SK-N-SH (cell line): Measurements from ENCODE around the gene ASIC3. TPM values are rescaled to one million over a fixed set of nuclear protein-coding genes. Genes with fewer than 3 reads are reported as not detected.

Source experiments
- CTCF ChIA-PET: fragments of 300-600, 350-600 bp; formaldehyde crosslinking; extraction: SDS; loops from one replicate; lab custom pipeline; 2021; lab: Yijun Ruan, JAX
- POLR2A ChIA-PET: fragments of 350-600 bp; sonication (Branson Sonifier 250); formaldehyde crosslinking; extraction: SDS; loops from one replicate; lab custom pipeline; 2020; ENCODE audit warnings: antibody characterized with exemption, inconsistent platforms; lab: Yijun Ruan, JAX
- DNase-seq: peaks from one replicate; pipeline ENCODE4 v3.0.0; 2012
- H2AFZ ChIP-seq: fragments of 200-600 bp; sonication (generic); 2 replicates; pipeline ENCODE4 v1.8.1; 2016; ENCODE audit warnings: antibody characterized with exemption, mild to moderate bottlenecking, low read depth
- H3F3A ChIP-seq: fragments of 200-600 bp; sonication (generic); replicated peaks from 2 replicates; pipeline ENCODE3; 2016; ENCODE audit warnings: antibody characterized with exemption, mild to moderate bottlenecking; ENCODE audit not compliant: insufficient read depth
- H3K27ac ChIP-seq, 2 experiments: fragments of 200-500 bp in 1 of 2; fragments of 200-600 bp in 1 of 2; sonication (Bioruptor generic) in 1 of 2; sonication (generic), shearing (Covaris generic) in 1 of 2; 2 replicates each; pipeline versions ENCODE4 v1.5.1 to v1.6.1; 2014 to 2016; ENCODE audit warnings: low read depth in 2 of 2, inconsistent platforms in 1 of 2, low read length in 1 of 2, mild to moderate bottlenecking in 1 of 2, mixed read lengths in 1 of 2
- H3K27me3 ChIP-seq: fragments of 200-600 bp; sonication (generic), shearing (Covaris generic); 2 replicates; pipeline ENCODE4 v1.6.1; 2016; ENCODE audit warnings: mixed run types; ENCODE audit not compliant: insufficient read depth
- H3K36me3 ChIP-seq, 2 experiments: fragments of 200-500 bp in 1 of 2; fragments of 200-600 bp in 1 of 2; sonication (Bioruptor generic) in 1 of 2; sonication (generic) in 1 of 2; replicated peaks in 1 of 2; 2 replicates each; pipeline versions ENCODE3 to v1.5.1; 2014 to 2016; ENCODE audit warnings: low read length in 1 of 2, mild to moderate bottlenecking in 1 of 2; ENCODE audit not compliant: insufficient read depth in 2 of 2, control insufficient read depth in 1 of 2
- H3K4me1 ChIP-seq, 2 experiments: fragments of 200-500 bp in 1 of 2; fragments of 200-600 bp in 1 of 2; sonication (Bioruptor generic) in 1 of 2; sonication (generic), shearing (Covaris generic) in 1 of 2; 2 replicates each; pipeline versions ENCODE4 v1.5.1 to v1.6.1; 2014 to 2016; ENCODE audit warnings: low read depth in 1 of 2, low read length in 1 of 2, mixed run types in 1 of 2; ENCODE audit not compliant: insufficient read depth in 2 of 2, control insufficient read depth in 1 of 2
- H3K4me2 ChIP-seq: fragments of 200-600 bp; sonication (generic), shearing (Covaris generic); 2 replicates; pipeline ENCODE4 v1.6.1; 2017; ENCODE audit warnings: mixed run types
- H3K4me3 ChIP-seq, 2 experiments: fragments of 200-500 bp in 1 of 2; fragments of 200-600 bp in 1 of 2; sonication (Bioruptor generic) in 1 of 2; sonication (generic), shearing (Covaris generic) in 1 of 2; 2 replicates each; pipeline versions ENCODE4 v1.5.1 to v1.8.1; 2014 to 2016; ENCODE audit warnings: low read depth in 2 of 2, inconsistent platforms in 1 of 2, low read length in 1 of 2, mild to moderate bottlenecking in 1 of 2, mixed read lengths in 1 of 2, moderate library complexity in 1 of 2
- H3K79me2 ChIP-seq: fragments of 200-600 bp; sonication (generic); 2 replicates; pipeline ENCODE4 v1.8.1; 2017; ENCODE audit warnings: mild to moderate bottlenecking; ENCODE audit not compliant: insufficient read depth
- H3K9ac ChIP-seq: fragments of 200-600 bp; sonication (generic); 2 replicates; pipeline ENCODE4 v1.6.1; 2017; ENCODE audit warnings: mixed run types
- H3K9me2 ChIP-seq: fragments of 200-600 bp; sonication (generic); 2 replicates; pipeline ENCODE4 v1.6.1; 2017; ENCODE audit warnings: mixed run types
- H3K9me3 ChIP-seq: fragments of 200-600 bp; sonication (generic); 2 replicates; pipeline ENCODE4 v1.6.1; 2017; ENCODE audit warnings: mixed run types, mild to moderate bottlenecking, moderate library complexity
- H4K20me1 ChIP-seq: fragments of 200-600 bp; sonication (generic); 2 replicates; pipeline ENCODE4 v1.6.1; 2017; ENCODE audit warnings: mild to moderate bottlenecking, mixed run types; ENCODE audit not compliant: insufficient read depth
- CTCF ChIP-seq: fragments of 200-600 bp; sonication (generic); IDR thresholded peaks from 2 replicates; pipeline ENCODE4 v1.6.1; 2017; ENCODE audit warnings: antibody characterized with exemption, mild to moderate bottlenecking, moderate library complexity
- ELF1 ChIP-seq: IDR thresholded peaks from 2 replicates; pipeline ENCODE4 v1.4.0; 2012
- EP300 ChIP-seq, 2 experiments: IDR thresholded peaks; 2 replicates each; pipeline versions ENCODE4 v1.4.0 to v1.6.1; 2012; ENCODE audit warnings: borderline replicate concordance in 1 of 2, low read depth in 1 of 2, low read length in 1 of 2
- EZH2phosphoT487 ChIP-seq: fragments of 200-600 bp; sonication (generic); IDR thresholded peaks from 2 replicates; pipeline ENCODE4 v1.6.1; 2017; ENCODE audit warnings: low read depth, mixed run types, mild to moderate bottlenecking, antibody characterized with exemption, moderate library complexity, borderline replicate concordance
- FOSL2 ChIP-seq: IDR thresholded peaks from 2 replicates; pipeline ENCODE4 v1.4.0; 2012; ENCODE audit warnings: low read depth, mild to moderate bottlenecking, moderate library complexity, borderline replicate concordance
- FOXJ3 ChIP-seq: sonication (generic); formaldehyde crosslinking; IDR thresholded peaks from 2 replicates; pipeline ENCODE4 v1.5.1; 2020; ENCODE audit warnings: mild to moderate bottlenecking, missing genetic modification reagents
- GABPA ChIP-seq: IDR thresholded peaks from 2 replicates; pipeline ENCODE4 v1.4.0; 2012; ENCODE audit warnings: low read depth, mild to moderate bottlenecking
- GATA2 ChIP-seq: sonication (generic); formaldehyde crosslinking; IDR thresholded peaks from 2 replicates; pipeline ENCODE4 v1.5.0; 2020; ENCODE audit warnings: mild to moderate bottlenecking, missing genetic modification reagents
- JUND ChIP-seq: IDR thresholded peaks from 2 replicates; pipeline ENCODE4 v1.4.0; 2012
- MEF2A ChIP-seq: IDR thresholded peaks from 2 replicates; pipeline ENCODE4 v1.4.0; 2012; ENCODE audit warnings: low read depth, borderline replicate concordance
- NFIC ChIP-seq: IDR thresholded peaks from 2 replicates; pipeline ENCODE4 v1.4.0; 2012; ENCODE audit warnings: borderline replicate concordance
- PBX3 ChIP-seq: IDR thresholded peaks from 2 replicates; pipeline ENCODE4; 2012
- POLR2AphosphoS5 ChIP-seq: IDR thresholded peaks from 2 replicates; pipeline ENCODE4 v1.6.1; 2012; ENCODE audit warnings: low read depth, low read length
- RCOR1 ChIP-seq: fragments of 150-350 bp; IDR thresholded peaks from 2 replicates; pipeline ENCODE4 v1.6.1; 2017; ENCODE audit warnings: antibody characterized with exemption, low read length
- RFX5 ChIP-seq: IDR thresholded peaks from 2 replicates; pipeline ENCODE4 v1.6.1; 2012; ENCODE audit warnings: mild to moderate bottlenecking, improper control_type of control experiment, low read length
- SIN3A ChIP-seq: IDR thresholded peaks from 2 replicates; pipeline ENCODE4 v1.6.1; 2012; ENCODE audit warnings: low read depth, mild to moderate bottlenecking, low read length, moderate library complexity, borderline replicate concordance
- SMC3 ChIP-seq: IDR thresholded peaks from 2 replicates; pipeline ENCODE4 v1.6.1; 2012; ENCODE audit warnings: low read depth, low read length, improper control_type of control experiment
- TCF12 ChIP-seq: IDR thresholded peaks from 2 replicates; pipeline ENCODE4 v1.4.0; 2012
- WGBS: methylation state at CpG from one replicate; pipeline ENCODE4 v1.1.6; 2017; ENCODE audit warnings: low lambda C conversion rate; 5-methylcytosine and 5-hydroxymethylcytosine counted together
- polyA plus RNA-seq, 3 experiments: library from polyadenylated mRNA; depleted of rRNA; stranded (reverse); fragments of >200 nt; gene quantifications; 2 replicates each; pipeline ENCODE4 v1.2.3, GENCODE V29; 2012
- TF ChIP-seq, protein P1 (sequence below): IDR thresholded peaks from 2 replicates; pipeline ENCODE4 v1.4.0; 2012; ENCODE audit warnings: low read depth
- TF ChIP-seq, protein P2 (sequence below): IDR thresholded peaks from 2 replicates; pipeline ENCODE4 v1.4.0; 2012; ENCODE audit warnings: low read depth, borderline replicate concordance
- TF ChIP-seq, protein P3 (sequence below): IDR thresholded peaks from 2 replicates; pipeline ENCODE4 v1.4.0; 2012; ENCODE audit warnings: low read depth, borderline replicate concordance
- TF ChIP-seq, protein P4 (sequence below): fragments of 150-350 bp; IDR thresholded peaks from 2 replicates; pipeline ENCODE4 v1.6.1; 2016; ENCODE audit warnings: mild to moderate bottlenecking, low read depth, low read length
- TF ChIP-seq, protein P5 (sequence below): fragments of 150-350 bp; IDR thresholded peaks from 2 replicates; pipeline ENCODE4 v1.6.1; 2017; ENCODE audit warnings: antibody characterized with exemption, low read length, low read depth, borderline replicate concordance

The ASIC3 gene
- polyA plus RNA-seq, 1 of the 3 experiments (the other 2 are of a cell fraction) = 4.5 TPM

GRCh38 chr7:151046603-151047573 is 1.4 kb upstream of the ASIC3 start:
- peaks cover 13 to 39% of the 10 kb centered on the region in 2 experiments for H3K4me1 ChIP-seq
- ChIA-PET CTCF (interaction anchor here (0.8 to 3.7 kb wide), 14 partner anchors 10 to 598 kb away, joined by 3 to 21 read pairs (median 4); partner anchors contain the start of genes ABCB8, CDK5 and SLC4A2), POLR2A (interaction anchor here (0.9 to 2.1 kb wide), 2 partner anchors 11 to 19 kb away, joined by 4 to 11 read pairs; partner anchors contain the start of genes ABCB8, CDK5 and SLC4A2)
- H3K79me2 ChIP-seq = no peaks in the 10 kb centered on the region
- H3K4me2 ChIP-seq = peak overlapping the region; percentile 60
- no peak overlapping the region for H2AFZ ChIP-seq
- 28% methylated on average over 13 of the region's 14 CpGs for WGBS
- H3K9ac ChIP-seq = no peak overlapping the region
- no peak overlapping the region for H3K4me3 ChIP-seq
- H3K36me3 ChIP-seq = peaks cover 4 to 18% of the 10 kb centered on the region in 2 experiments
- no peaks in the 10 kb centered on the region for H3K9me2 ChIP-seq
- peak overlapping the region; percentile 61 to 78 for H3K27ac ChIP-seq
- H4K20me1 ChIP-seq = no peaks in the 10 kb centered on the region
- peak; percentile 88 for DNase-seq
- H3K27me3 ChIP-seq = no peaks in the 10 kb centered on the region
- H3F3A ChIP-seq = peaks cover 14% of the 10 kb centered on the region
- no peaks in the 10 kb centered on the region for H3K9me3 ChIP-seq
- TF ChIP-seq, protein P1, sequence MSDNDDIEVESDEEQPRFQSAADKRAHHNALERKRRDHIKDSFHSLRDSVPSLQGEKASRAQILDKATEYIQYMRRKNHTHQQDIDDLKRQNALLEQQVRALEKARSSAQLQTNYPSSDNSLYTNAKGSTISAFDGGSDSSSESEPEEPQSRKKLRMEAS = 0 out of 2 replicates have a peak, but pooled peaks have one; percentile 45
- TF ChIP-seq ELF1 (no peak), JUND (no peak; the same call in 1 of the 2 replicates), POLR2AphosphoS5 (peak; percentile 43; the same call in 1 of the 2 replicates), NFIC (peak; percentile 94), CTCF (no peak), TCF12 (peak; percentile 80; the same call in 1 of the 2 replicates), FOSL2 (peak; percentile 20; the same call in 1 of the 2 replicates), RCOR1 (no peak), SMC3 (no peak; the same call in 1 of the 2 replicates), PBX3 (peak; percentile 89), SIN3A (no peak; the same call in 1 of the 2 replicates), GATA2 (peak; percentile 59), RFX5 (no peak), EZH2phosphoT487 (no peak), EP300 (IDR thresholded peaks at IDR 0.05; ENCODE audit: borderline replicate concordance in 1 of 2, low read depth in 1 of 2, low read length in 1 of 2) (no peak; a peak in 1 of 4 replicates), GABPA (no peak), FOXJ3 (CRISPR knock-in tag) (peak; percentile 27; the same call in 1 of the 2 replicates), MEF2A (no peak)
- TF ChIP-seq, protein P2, sequence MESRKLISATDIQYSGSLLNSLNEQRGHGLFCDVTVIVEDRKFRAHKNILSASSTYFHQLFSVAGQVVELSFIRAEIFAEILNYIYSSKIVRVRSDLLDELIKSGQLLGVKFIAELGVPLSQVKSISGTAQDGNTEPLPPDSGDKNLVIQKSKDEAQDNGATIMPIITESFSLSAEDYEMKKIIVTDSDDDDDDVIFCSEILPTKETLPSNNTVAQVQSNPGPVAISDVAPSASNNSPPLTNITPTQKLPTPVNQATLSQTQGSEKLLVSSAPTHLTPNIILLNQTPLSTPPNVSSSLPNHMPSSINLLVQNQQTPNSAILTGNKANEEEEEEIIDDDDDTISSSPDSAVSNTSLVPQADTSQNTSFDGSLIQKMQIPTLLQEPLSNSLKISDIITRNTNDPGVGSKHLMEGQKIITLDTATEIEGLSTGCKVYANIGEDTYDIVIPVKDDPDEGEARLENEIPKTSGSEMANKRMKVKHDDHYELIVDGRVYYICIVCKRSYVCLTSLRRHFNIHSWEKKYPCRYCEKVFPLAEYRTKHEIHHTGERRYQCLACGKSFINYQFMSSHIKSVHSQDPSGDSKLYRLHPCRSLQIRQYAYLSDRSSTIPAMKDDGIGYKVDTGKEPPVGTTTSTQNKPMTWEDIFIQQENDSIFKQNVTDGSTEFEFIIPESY = no peak
- TF ChIP-seq, protein P3, sequence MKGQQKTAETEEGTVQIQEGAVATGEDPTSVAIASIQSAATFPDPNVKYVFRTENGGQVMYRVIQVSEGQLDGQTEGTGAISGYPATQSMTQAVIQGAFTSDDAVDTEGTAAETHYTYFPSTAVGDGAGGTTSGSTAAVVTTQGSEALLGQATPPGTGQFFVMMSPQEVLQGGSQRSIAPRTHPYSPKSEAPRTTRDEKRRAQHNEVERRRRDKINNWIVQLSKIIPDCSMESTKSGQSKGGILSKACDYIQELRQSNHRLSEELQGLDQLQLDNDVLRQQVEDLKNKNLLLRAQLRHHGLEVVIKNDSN = no peak
- TF ChIP-seq, protein P4, sequence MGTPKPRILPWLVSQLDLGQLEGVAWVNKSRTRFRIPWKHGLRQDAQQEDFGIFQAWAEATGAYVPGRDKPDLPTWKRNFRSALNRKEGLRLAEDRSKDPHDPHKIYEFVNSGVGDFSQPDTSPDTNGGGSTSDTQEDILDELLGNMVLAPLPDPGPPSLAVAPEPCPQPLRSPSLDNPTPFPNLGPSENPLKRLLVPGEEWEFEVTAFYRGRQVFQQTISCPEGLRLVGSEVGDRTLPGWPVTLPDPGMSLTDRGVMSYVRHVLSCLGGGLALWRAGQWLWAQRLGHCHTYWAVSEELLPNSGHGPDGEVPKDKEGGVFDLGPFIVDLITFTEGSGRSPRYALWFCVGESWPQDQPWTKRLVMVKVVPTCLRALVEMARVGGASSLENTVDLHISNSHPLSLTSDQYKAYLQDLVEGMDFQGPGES = no peak
- TF ChIP-seq, protein P5, sequence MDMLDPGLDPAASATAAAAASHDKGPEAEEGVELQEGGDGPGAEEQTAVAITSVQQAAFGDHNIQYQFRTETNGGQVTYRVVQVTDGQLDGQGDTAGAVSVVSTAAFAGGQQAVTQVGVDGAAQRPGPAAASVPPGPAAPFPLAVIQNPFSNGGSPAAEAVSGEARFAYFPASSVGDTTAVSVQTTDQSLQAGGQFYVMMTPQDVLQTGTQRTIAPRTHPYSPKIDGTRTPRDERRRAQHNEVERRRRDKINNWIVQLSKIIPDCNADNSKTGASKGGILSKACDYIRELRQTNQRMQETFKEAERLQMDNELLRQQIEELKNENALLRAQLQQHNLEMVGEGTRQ = no peak
